MM.1S (cell line): Measurements from ENCODE around the gene ZYG11A.

ENCODE experiments used
- EZH2phosphoT487 ChIP-seq: fragments of 300-600 bp; sonication (generic); IDR thresholded peaks from 2 replicates; pipeline ENCODE4 v1.6.1; 2018; ENCODE audit warnings: antibody characterized with exemption, low read length
- TF ChIP-seq, protein P1 (sequence below): fragments of 300-600 bp; sonication (generic); IDR thresholded peaks from 2 replicates; pipeline ENCODE4 v1.5.1; 2016; ENCODE audit warnings: antibody characterized with exemption, low read length, mixed read lengths

DNA sequence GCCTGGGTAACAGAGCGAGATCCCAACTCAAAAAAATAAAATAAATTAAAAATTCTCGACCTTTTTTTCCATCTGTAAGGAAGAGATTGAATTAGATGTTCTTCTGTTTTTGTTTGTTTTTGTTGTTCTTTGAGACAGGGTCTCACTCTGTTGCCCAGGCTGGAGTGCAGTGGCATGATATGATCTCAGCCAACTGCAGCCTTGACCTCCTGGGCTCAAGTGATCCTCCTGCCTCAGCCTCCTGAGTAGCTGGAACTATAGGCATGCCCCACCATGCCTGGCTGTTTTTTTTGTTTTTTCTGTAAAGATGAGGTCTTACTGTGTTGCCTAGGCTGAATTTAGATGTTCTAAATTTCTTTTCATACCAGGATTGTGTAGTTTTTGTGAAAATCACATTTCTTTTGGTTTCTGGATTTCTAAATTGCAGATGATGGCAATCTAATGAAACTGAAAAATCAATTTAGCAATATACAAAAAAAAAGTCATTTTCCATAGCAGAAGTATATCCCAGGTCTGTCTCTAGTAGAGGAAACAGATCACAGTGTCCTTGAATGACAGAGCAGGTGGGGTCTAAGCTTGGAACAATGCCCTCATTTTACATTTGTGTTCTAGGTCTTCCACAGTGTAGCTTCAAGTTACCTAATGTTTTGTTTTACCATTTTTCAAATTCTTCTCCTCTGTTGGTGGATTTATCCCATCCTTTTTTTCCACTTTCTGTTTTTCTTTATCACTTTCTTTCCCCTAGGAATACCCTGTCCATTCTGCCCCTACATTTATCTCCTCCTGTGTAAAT lies 20.3 kb downstream of the ZYG11A start:
- TF ChIP-seq, protein P1, sequence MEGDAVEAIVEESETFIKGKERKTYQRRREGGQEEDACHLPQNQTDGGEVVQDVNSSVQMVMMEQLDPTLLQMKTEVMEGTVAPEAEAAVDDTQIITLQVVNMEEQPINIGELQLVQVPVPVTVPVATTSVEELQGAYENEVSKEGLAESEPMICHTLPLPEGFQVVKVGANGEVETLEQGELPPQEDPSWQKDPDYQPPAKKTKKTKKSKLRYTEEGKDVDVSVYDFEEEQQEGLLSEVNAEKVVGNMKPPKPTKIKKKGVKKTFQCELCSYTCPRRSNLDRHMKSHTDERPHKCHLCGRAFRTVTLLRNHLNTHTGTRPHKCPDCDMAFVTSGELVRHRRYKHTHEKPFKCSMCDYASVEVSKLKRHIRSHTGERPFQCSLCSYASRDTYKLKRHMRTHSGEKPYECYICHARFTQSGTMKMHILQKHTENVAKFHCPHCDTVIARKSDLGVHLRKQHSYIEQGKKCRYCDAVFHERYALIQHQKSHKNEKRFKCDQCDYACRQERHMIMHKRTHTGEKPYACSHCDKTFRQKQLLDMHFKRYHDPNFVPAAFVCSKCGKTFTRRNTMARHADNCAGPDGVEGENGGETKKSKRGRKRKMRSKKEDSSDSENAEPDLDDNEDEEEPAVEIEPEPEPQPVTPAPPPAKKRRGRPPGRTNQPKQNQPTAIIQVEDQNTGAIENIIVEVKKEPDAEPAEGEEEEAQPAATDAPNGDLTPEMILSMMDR = no peak
- no peak for TF ChIP-seq EZH2phosphoT487
